IPS-18a (cell line): Measurements from ENCODE around the gene WDR70.

Experiments used
- H3K27ac ChIP-seq: one replicate; pipeline ENCODE4 v1.5.1; 2013; ENCODE audit warnings: low read length
- H3K27me3 ChIP-seq: one replicate; pipeline ENCODE4 v1.6.1; 2013; ENCODE audit warnings: mild to moderate bottlenecking, low read length; ENCODE audit not compliant: control insufficient read depth, insufficient read depth
- H3K36me3 ChIP-seq: one replicate; pipeline ENCODE4 v1.6.1; 2013; ENCODE audit warnings: low read depth, low read length; ENCODE audit not compliant: control insufficient read depth
- H3K4me1 ChIP-seq: one replicate; pipeline ENCODE4 v1.6.1; 2013; ENCODE audit warnings: low read depth, low read length; ENCODE audit not compliant: control insufficient read depth
- H3K4me3 ChIP-seq: one replicate; pipeline ENCODE4 v1.5.1; 2013; ENCODE audit warnings: low read length
- H3K9ac ChIP-seq: one replicate; pipeline ENCODE4 v1.6.1; 2013; ENCODE audit warnings: mild to moderate bottlenecking, low read length, moderate library complexity
- H3K9me3 ChIP-seq: one replicate; pipeline ENCODE4 v1.6.1; 2013; ENCODE audit warnings: low read depth, low read length; ENCODE audit not compliant: control insufficient read depth

Gene WDR70

DNA sequence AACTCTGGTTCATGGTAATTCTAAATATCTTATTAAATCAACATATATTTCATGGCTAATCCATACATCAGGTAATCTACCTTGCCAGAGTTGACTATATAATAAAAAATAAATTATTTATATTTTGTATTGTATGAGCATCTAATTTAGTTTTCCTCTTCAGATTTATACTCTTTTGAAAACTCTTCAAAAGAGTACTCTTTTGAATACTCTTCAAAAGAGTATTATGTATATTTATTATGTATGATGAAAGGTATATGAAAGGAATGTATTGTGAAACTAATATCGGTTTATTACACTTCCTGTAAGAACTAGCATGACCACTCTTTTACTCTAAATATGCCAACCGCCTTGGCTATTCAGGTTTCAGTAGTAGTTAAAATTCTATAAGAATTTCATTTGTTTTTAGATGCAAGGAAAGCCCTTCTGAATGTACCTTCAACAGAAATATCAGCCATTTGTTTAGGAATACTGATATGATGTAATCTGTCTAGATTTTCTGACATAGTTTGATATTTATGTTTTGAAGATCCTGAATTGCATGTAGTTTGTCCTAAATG, 178.7 kb downstream of the WDR70 start:
- Histone ChIP-seq H3K4me3 (no peak overlapping the region), H3K27me3 (no peaks in the 10 kb centered on the region), H3K9me3 (no peaks in the 10 kb centered on the region), H3K27ac (no peak overlapping the region), H3K4me1 (no peaks in the 10 kb centered on the region), H3K36me3 (no peaks in the 10 kb centered on the region), H3K9ac (no peak overlapping the region)

DNA sequence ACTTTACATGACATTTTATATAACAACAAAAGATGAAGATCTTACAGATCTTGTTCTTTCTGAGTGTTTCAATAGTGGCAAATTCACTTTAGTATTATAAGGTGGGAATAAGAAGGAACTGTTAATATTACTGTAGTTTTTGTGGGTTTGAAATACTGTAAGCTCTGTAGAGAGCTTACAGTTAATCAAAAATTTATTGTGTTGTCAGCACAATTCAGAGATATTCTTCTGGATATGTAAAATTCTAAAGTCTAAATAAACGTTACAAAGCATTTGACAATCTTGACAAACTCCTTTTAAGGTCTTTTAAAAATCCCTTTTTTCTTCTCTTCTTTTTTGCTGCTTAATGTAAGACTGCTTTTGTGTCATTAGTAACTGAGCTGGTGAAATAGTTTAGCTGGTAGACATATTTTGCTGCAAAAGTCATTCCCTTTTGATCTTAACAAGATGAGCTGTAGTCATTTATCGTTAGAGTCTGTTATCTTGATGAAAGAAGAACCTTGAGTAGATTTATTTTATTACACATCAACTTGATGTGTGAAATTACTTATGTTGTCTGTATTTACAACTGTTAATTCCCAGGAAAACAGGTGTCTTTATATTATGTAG, 186.0 kb downstream of the WDR70 start:
- no peaks in the 10 kb centered on the region for H3K9me3 ChIP-seq
- H3K9ac ChIP-seq = no peak overlapping the region

DNA sequence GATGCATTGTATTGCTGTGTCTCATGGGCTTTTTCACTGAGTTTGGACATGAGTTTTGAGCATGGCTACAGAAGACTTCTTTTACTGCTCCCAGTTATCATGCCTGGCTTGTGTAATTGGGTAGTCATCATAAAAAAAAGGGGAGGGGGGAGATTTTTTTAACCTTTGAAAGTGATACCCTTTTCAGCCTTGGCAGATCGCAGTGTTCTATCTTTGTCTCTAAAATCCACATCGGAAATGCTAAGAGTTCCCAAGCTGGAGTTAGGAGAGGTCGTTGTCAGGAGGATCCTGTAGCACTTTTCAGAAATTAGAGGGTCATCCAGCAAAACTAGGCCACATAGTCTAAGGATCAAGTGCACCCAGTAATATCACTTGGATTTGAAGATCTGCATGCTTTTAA, 188.4 kb downstream of the WDR70 start:
- H3K4me1 ChIP-seq = no peaks in the 10 kb centered on the region
- no peaks in the 10 kb centered on the region for H3K9me3 ChIP-seq
- H3K9ac ChIP-seq = no peak overlapping the region
- no peaks in the 10 kb centered on the region for H3K27me3 ChIP-seq
- H3K36me3 ChIP-seq = no peaks in the 10 kb centered on the region
- H3K4me3 ChIP-seq = no peak overlapping the region
- H3K27ac ChIP-seq = no peak overlapping the region

More for the DNA sequence above, 186.0 kb downstream of the WDR70 start:
- no peaks in the 10 kb centered on the region for H3K36me3 ChIP-seq
- H3K4me3 ChIP-seq = no peak overlapping the region
- no peaks in the 10 kb centered on the region for H3K4me1 ChIP-seq
- no peaks in the 10 kb centered on the region for H3K27me3 ChIP-seq
- no peak overlapping the region for H3K27ac ChIP-seq

GRCh38 chr5:37568018-37568753, 189.1 kb downstream of the WDR70 start:
- H3K27me3 ChIP-seq = no peaks in the 10 kb centered on the region
- no peaks in the 10 kb centered on the region for H3K4me1 ChIP-seq
- H3K9me3 ChIP-seq = no peaks in the 10 kb centered on the region
- no peak overlapping the region for H3K27ac ChIP-seq
- H3K36me3 ChIP-seq = no peaks in the 10 kb centered on the region
- no peak overlapping the region for H3K9ac ChIP-seq
- H3K4me3 ChIP-seq = no peak overlapping the region

- Histone ChIP-seq H3K27ac (no peak overlapping the region), H3K4me1 (no peaks in the 10 kb centered on the region), H3K9ac (no peak overlapping the region), H3K27me3 (no peaks in the 10 kb centered on the region), H3K36me3 (no peaks in the 10 kb centered on the region), H3K9me3 (no peaks in the 10 kb centered on the region), H3K4me3 (no peak overlapping the region)
Observed at GRCh38 chr5:37568893-37569292, 189.8 kb downstream of the WDR70 start.

- H3K9me3 ChIP-seq = no peaks in the 10 kb centered on the region
Observed at GRCh38 chr5:37569466-37569865, 190.3 kb downstream of the WDR70 start.

GRCh38 chr5:37570597-37570996, 191.5 kb downstream of the WDR70 start:
- Histone ChIP-seq H3K4me1 (no peaks in the 10 kb centered on the region), H3K9me3 (no peaks in the 10 kb centered on the region), H3K9ac (no peak overlapping the region), H3K27ac (no peak overlapping the region), H3K36me3 (no peaks in the 10 kb centered on the region), H3K4me3 (no peak overlapping the region), H3K27me3 (no peaks in the 10 kb centered on the region)

More at GRCh38 chr5:37569466-37569865, 190.3 kb downstream of the WDR70 start:
- Histone ChIP-seq H3K36me3 (no peaks in the 10 kb centered on the region), H3K4me1 (no peaks in the 10 kb centered on the region), H3K27me3 (no peaks in the 10 kb centered on the region), H3K9ac (no peak overlapping the region), H3K4me3 (no peak overlapping the region), H3K27ac (no peak overlapping the region)

DNA sequence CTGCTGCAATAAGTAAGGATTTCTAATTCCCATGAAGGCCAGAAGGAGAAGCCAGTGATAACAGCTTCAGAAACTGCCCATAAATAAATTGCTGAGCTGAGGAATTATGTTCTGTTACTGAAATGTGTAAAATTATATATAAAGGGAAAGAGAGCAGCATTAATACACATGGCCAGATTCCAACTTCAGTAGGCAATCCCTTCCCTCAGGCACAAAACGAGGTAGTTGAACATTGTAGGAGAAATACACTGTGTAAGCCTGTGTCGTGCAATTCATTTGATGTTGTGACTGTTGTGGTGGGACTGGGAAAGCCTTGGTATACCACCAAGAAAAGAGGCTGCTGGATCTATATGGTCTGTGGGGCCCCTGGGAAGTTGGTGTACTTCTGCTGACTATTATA, 192.9 kb downstream of the WDR70 start:
- no peaks in the 10 kb centered on the region for H3K9me3 ChIP-seq
- no peaks in the 10 kb centered on the region for H3K36me3 ChIP-seq
- no peak overlapping the region for H3K27ac ChIP-seq
- H3K9ac ChIP-seq = no peak overlapping the region
- no peak overlapping the region for H3K4me3 ChIP-seq
- H3K4me1 ChIP-seq = no peaks in the 10 kb centered on the region
- H3K27me3 ChIP-seq = no peaks in the 10 kb centered on the region

DNA sequence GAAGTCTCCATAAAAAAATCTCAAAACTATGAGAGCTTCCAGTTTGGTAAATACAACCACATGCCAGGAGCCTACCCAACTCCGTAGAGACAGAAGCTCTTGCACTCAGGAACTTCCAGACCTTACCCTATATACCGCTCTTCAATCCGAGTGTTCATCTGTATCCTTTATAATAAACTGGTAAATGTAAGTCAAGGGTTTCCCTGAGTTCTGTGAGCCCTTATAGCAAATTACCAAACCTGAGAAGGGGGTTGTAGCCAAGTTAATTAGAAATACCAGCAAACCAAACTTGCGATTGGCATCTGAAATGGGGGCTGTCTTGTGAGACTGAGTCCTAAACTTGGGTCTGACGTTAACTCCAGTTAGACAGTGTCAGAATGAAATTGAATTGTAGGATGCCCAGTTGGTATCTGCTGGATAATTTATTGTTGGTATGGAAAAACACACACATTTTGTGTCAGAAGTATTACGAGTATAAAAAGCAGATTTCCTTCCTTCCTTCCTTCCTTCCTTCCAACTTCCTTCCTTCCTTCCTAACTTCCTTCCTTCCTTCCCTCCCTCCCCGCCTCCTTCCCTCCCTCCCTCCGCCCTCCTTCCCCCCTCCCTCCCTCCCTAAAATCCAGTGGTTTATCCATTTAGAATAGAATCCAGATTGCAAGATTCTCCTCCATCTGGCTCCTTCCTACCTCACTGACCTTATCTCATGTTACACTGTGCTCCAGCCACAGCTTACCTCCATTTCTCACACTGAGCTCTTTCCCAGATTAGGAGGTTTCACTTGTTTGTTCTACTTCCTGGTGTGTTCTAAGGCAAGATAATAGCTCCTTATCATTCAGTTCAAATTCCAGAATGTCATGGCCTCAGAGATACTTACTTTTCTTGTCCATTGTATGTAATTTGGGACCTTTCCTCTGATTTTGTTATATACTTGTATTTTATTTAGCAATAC, 196.7 kb downstream of the WDR70 start:
- H3K4me1 ChIP-seq = no peaks in the 10 kb centered on the region
- H3K9ac ChIP-seq = no peak overlapping the region
- H3K4me3 ChIP-seq = no peak overlapping the region
- no peaks in the 10 kb centered on the region for H3K27me3 ChIP-seq
- H3K36me3 ChIP-seq = no peaks in the 10 kb centered on the region
- H3K9me3 ChIP-seq = no peaks in the 10 kb centered on the region
- no peak overlapping the region for H3K27ac ChIP-seq

DNA sequence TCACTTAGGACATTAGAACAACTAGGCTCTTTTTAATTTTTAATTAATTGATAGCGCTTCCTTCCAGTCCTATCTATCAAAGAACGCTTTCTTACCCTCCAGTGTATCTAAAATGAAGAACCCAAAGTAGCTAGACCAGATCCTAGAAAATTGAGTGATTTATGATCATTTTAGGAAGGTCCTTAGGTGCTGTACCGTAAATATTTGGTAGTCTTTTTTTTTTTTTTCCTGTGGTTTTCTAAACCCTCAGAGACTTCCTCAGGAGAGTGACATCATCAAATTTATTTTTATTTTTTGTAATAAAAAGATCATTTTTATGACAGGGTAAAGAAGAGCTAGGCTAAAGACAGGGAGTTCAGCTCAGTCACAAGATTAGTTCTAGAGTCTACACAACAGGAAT, 197.4 kb downstream of the WDR70 start:
- Histone ChIP-seq H3K27ac (no peak overlapping the region), H3K4me1 (no peaks in the 10 kb centered on the region), H3K36me3 (no peaks in the 10 kb centered on the region), H3K27me3 (no peaks in the 10 kb centered on the region), H3K9ac (no peak overlapping the region), H3K4me3 (no peak overlapping the region), H3K9me3 (no peaks in the 10 kb centered on the region)

- no peak overlapping the region for H3K9ac ChIP-seq
- H3K4me3 ChIP-seq = no peak overlapping the region
- no peak overlapping the region for H3K27ac ChIP-seq
- no peaks in the 10 kb centered on the region for H3K4me1 ChIP-seq
- no peaks in the 10 kb centered on the region for H3K27me3 ChIP-seq
- no peaks in the 10 kb centered on the region for H3K9me3 ChIP-seq
- H3K36me3 ChIP-seq = no peaks in the 10 kb centered on the region
Observed at GRCh38 chr5:37578176-37578575, 199.1 kb downstream of the WDR70 start.
